Keratinocyte (primary cell): Measurements from ENCODE around the gene EPHA6. TPM values are rescaled to one million over a fixed set of nuclear protein-coding genes. Genes with fewer than 3 reads are reported as not detected.

Experiments used
- DNase-seq: peaks from one replicate; pipeline ENCODE4 v3.0.0-alpha.2; 2011; ENCODE audit warnings: low read depth, missing footprints, low spot score
- FAIRE-seq: peaks from 2 replicates; lab custom pipeline; 2011; peaks lifted over from hg19 to GRCh38; lab: Jason Lieb, UNC
- H2AFZ ChIP-seq: 2 replicates; pipeline ENCODE4 v1.6.0; 2012; ENCODE audit warnings: low read length, control low read depth, inconsistent platforms; ENCODE audit not compliant: control insufficient read depth
- H3K27ac ChIP-seq: 2 replicates; pipeline ENCODE4 v1.5.1; 2011; ENCODE audit warnings: low read length; ENCODE audit not compliant: control insufficient read depth, insufficient read depth
- H3K27me3 ChIP-seq: 3 replicates; pipeline ENCODE4 v1.6.0; 2011; ENCODE audit warnings: low read length; ENCODE audit not compliant: control insufficient read depth, insufficient read depth; ENCODE audit errors: extremely low read depth
- H3K36me3 ChIP-seq, 2 experiments: 2 replicates in 1 of 2; 3 replicates in 1 of 2; pipeline ENCODE4 v1.5.1; 2011; ENCODE audit warnings: low read length in 2 of 2, mild to moderate bottlenecking in 1 of 2; ENCODE audit not compliant: control insufficient read depth in 2 of 2, insufficient read depth in 2 of 2; ENCODE audit errors: extremely low read depth in 1 of 2
- H3K4me1 ChIP-seq: 3 replicates; pipeline ENCODE4 v1.5.1; 2011; ENCODE audit warnings: low read length; ENCODE audit not compliant: control insufficient read depth, insufficient read depth; ENCODE audit errors: extremely low read depth
- H3K4me2 ChIP-seq: 3 replicates; pipeline ENCODE4 v1.6.0; 2011; ENCODE audit warnings: low read depth, low read length; ENCODE audit not compliant: control insufficient read depth, insufficient read depth; ENCODE audit errors: extremely low read depth
- H3K4me3 ChIP-seq, 3 experiments: fragments of 200-600 bp in 1 of 3; sonication (generic) in 1 of 3; 2 replicates in 2 of 3; 3 replicates in 1 of 3; pipeline ENCODE4 v1.5.1; 2011 to 2016; ENCODE audit warnings: low read length in 3 of 3, mild to moderate bottlenecking in 3 of 3, control low read depth in 2 of 3, inconsistent platforms in 1 of 3, low read depth in 1 of 3, mixed read lengths in 1 of 3, mixed run types in 1 of 3, moderate library complexity in 1 of 3; ENCODE audit not compliant: control insufficient read depth in 2 of 3, insufficient read depth in 2 of 3; ENCODE audit errors: extremely low read depth in 1 of 3
- H3K79me2 ChIP-seq: 2 replicates; pipeline ENCODE4 v1.6.0; 2012; ENCODE audit warnings: low read length; ENCODE audit not compliant: control insufficient read depth, insufficient read depth
- H3K9ac ChIP-seq: 3 replicates; pipeline ENCODE4 v1.6.0; 2011; ENCODE audit warnings: low read length; ENCODE audit not compliant: control insufficient read depth, insufficient read depth; ENCODE audit errors: extremely low read depth
- H3K9me1 ChIP-seq: 3 replicates; pipeline ENCODE4 v1.6.0; 2011; ENCODE audit warnings: low read length; ENCODE audit not compliant: control insufficient read depth, insufficient read depth; ENCODE audit errors: extremely low read depth
- H3K9me3 ChIP-seq: 2 replicates; pipeline ENCODE4 v1.5.1; 2012; ENCODE audit warnings: low read depth, low read length; ENCODE audit not compliant: control insufficient read depth
- H4K20me1 ChIP-seq: 3 replicates; pipeline ENCODE4 v1.6.0; 2011; ENCODE audit warnings: low read length; ENCODE audit not compliant: control insufficient read depth, insufficient read depth; ENCODE audit errors: extremely low read depth
- CTCF ChIP-seq, 3 experiments: IDR thresholded peaks in 1 of 3; conservative IDR thresholded peaks in 1 of 3; optimal IDR thresholded peaks in 1 of 3; 2 replicates in 2 of 3; 3 replicates in 1 of 3; pipeline versions ENCODE3 to v1.5.1; 2011; ENCODE audit warnings: low read length in 3 of 3, mild to moderate bottlenecking in 3 of 3, moderate library complexity in 2 of 3, control low read depth in 1 of 3, inconsistent platforms in 1 of 3; ENCODE audit not compliant: insufficient read depth in 2 of 3; ENCODE audit errors: extremely low read depth in 1 of 3
- EZH2 ChIP-seq: IDR thresholded peaks from one replicate; pipeline ENCODE4 v1.6.1; 2012; ENCODE audit warnings: inconsistent platforms, mild to moderate bottlenecking, low read length, moderate library complexity
- dilution Hi-C: fragments of 300-500 bp; cut with MboI; formaldehyde crosslinking; loops from one replicate; pipeline ENCODE4 v1.7.0; 2020; ENCODE audit warnings: low sequenced_read_pairs; ENCODE audit not compliant: extremely low pct_ligation_motif_present
- polyA plus RNA-seq, 5 experiments: library from polyadenylated mRNA; depleted of rRNA in 3 of 5; stranded (reverse) in 3 of 5; stranded (forward) in 1 of 5; unstranded in 1 of 5; fragments of >200 nt; gene quantifications; 1 replicate in 1 of 5; 2 replicates in 3 of 5; 3 replicates in 1 of 5; pipeline versions ENCODE4 v1.2.1 to v1.2.3, GENCODE V29; 2011 to 2012; ENCODE audit warnings: missing spikeins in 2 of 5, low read depth in 1 of 5, low replicate concordance in 1 of 5

EPHA6 gene
- polyA plus RNA-seq, 1 donor (not counting 4 experiments of a cell fraction or from before 2014, with no cell fraction given), result not detected

- Histone ChIP-seq H3K4me1 (no peaks in the 10 kb centered on the region), H3K4me3 (no peak overlapping the region), H3K79me2 (no peaks in the 10 kb centered on the region), H2AFZ (no peak overlapping the region), H3K9ac (no peak overlapping the region), H3K36me3 (no peaks in the 10 kb centered on the region), H3K9me3 (no peaks in the 10 kb centered on the region), H4K20me1 (no peaks in the 10 kb centered on the region), H3K27ac (no peak overlapping the region), H3K9me1 (no peaks in the 10 kb centered on the region), H3K4me2 (no peak overlapping the region), H3K27me3 (no peaks in the 10 kb centered on the region)
- no peak for DNase-seq
- TF ChIP-seq CTCF (optimal IDR thresholded peaks at IDR 0.05 in 1 of 3, IDR thresholded peaks at IDR 0.05 in 1 of 3, conservative IDR thresholded peaks at IDR 0.05 in 1 of 3; ENCODE audit: extremely low read depth in 1 of 3, insufficient read depth in 2 of 3, low read length in 3 of 3), result no peak
- no peak for TF ChIP-seq EZH2
- dilution Hi-C loops, result no loop called here
- FAIRE-seq, result no peak
These were observed 737.8 kb downstream of the EPHA6 start for GRCh38 chr3:97552186-97552585.

- H3K36me3 ChIP-seq, result no peaks in the 10 kb centered on the region
- no peak overlapping the region for H3K9ac ChIP-seq
- H4K20me1 ChIP-seq, result no peaks in the 10 kb centered on the region
- TF ChIP-seq EZH2 (no peak), CTCF (optimal IDR thresholded peaks at IDR 0.05 in 1 of 3, IDR thresholded peaks at IDR 0.05 in 1 of 3, conservative IDR thresholded peaks at IDR 0.05 in 1 of 3; ENCODE audit: extremely low read depth in 1 of 3, insufficient read depth in 2 of 3, low read length in 3 of 3) (no peak)
- H3K9me3 ChIP-seq, result no peaks in the 10 kb centered on the region
- no peak for FAIRE-seq
- H3K4me3 ChIP-seq, result no peak overlapping the region
- H3K4me1 ChIP-seq, result no peaks in the 10 kb centered on the region
- no peak overlapping the region for H3K4me2 ChIP-seq
- H3K27me3 ChIP-seq, result no peaks in the 10 kb centered on the region
- H3K27ac ChIP-seq, result no peak overlapping the region
- no peaks in the 10 kb centered on the region for H3K79me2 ChIP-seq
- dilution Hi-C loops, result no loop called here
- H2AFZ ChIP-seq, result no peak overlapping the region
- no peak for DNase-seq
- H3K9me1 ChIP-seq, result no peaks in the 10 kb centered on the region
These were observed 761.3 kb downstream of the EPHA6 start for GRCh38 chr3:97575742-97576141.
